Skeletal muscle satellite cell (primary cell): ENCODE measurements around the gene PRKN.

Experiments
- H3K27me3 ChIP-seq: 2 replicates; pipeline ENCODE4 v1.7.0; 2013; ENCODE audit warnings: low read length; ENCODE audit not compliant: control insufficient read depth, insufficient read depth
- H3K36me3 ChIP-seq: 2 replicates; pipeline ENCODE4 v1.7.0; 2013; ENCODE audit warnings: mild to moderate bottlenecking, control low read depth, low read length; ENCODE audit not compliant: insufficient read depth
- H3K4me1 ChIP-seq: 2 replicates; pipeline ENCODE4 v1.7.0; 2013; ENCODE audit warnings: low read length; ENCODE audit not compliant: control insufficient read depth, insufficient read depth
- H3K4me2 ChIP-seq: 2 replicates; pipeline ENCODE4 v1.7.0; 2013; ENCODE audit warnings: mild to moderate bottlenecking, low read length
- H3K4me3 ChIP-seq: 2 replicates; pipeline ENCODE4 v1.7.0; 2013; ENCODE audit warnings: low read length
- H3K9ac ChIP-seq: 2 replicates; pipeline ENCODE4 v1.7.0; 2013; ENCODE audit warnings: mild to moderate bottlenecking, low read depth, low read length, moderate library complexity
- H3K9me3 ChIP-seq: replicated peaks from 2 replicates; pipeline ENCODE4 v1.7.0; 2013; ENCODE audit warnings: mild to moderate bottlenecking, control low read depth, low read length

PRKN gene

GRCh38 chr6:161405418-161405817 is 1322.1 kb downstream of the PRKN start:
- Histone ChIP-seq H3K9ac (peak overlapping the region; percentile 52), H3K4me3 (no peak overlapping the region), H3K4me1 (peaks cover 47% of the 10 kb centered on the region), H3K27me3 (no peaks in the 10 kb centered on the region), H3K4me2 (no peak overlapping the region), H3K36me3 (no peaks in the 10 kb centered on the region), H3K9me3 (peaks cover 4% of the 10 kb centered on the region)

GRCh38 chr6:161403717-161404116 is 1323.8 kb downstream of the PRKN start:
- H3K9me3 ChIP-seq: peaks cover 4% of the 10 kb centered on the region
- H3K9ac ChIP-seq: no peak overlapping the region
- H3K4me3 ChIP-seq: no peak overlapping the region
- H3K36me3 ChIP-seq: no peaks in the 10 kb centered on the region
- H3K4me2 ChIP-seq: no peak overlapping the region
- H3K4me1 ChIP-seq: peaks cover 41% of the 10 kb centered on the region
- no peaks in the 10 kb centered on the region for H3K27me3 ChIP-seq

GRCh38 chr6:161401587-161402309 is 1325.8 kb downstream of the PRKN start:
- H3K9me3 ChIP-seq: peaks cover 4% of the 10 kb centered on the region
- peaks cover 22% of the 10 kb centered on the region for H3K4me1 ChIP-seq
- H3K4me3 ChIP-seq: no peak overlapping the region
- H3K9ac ChIP-seq: no peak overlapping the region
- H3K27me3 ChIP-seq: no peaks in the 10 kb centered on the region
- no peaks in the 10 kb centered on the region for H3K36me3 ChIP-seq
- H3K4me2 ChIP-seq: no peak overlapping the region

GRCh38 chr6:161400671-161401070 is 1326.9 kb downstream of the PRKN start:
- H3K4me1 ChIP-seq: peaks cover 14% of the 10 kb centered on the region
- H3K4me3 ChIP-seq: no peak overlapping the region
- peak overlapping the region; percentile 16 for H3K9ac ChIP-seq
- no peaks in the 10 kb centered on the region for H3K36me3 ChIP-seq
- peak overlapping the region; percentile 51 for H3K4me2 ChIP-seq
- H3K27me3 ChIP-seq: no peaks in the 10 kb centered on the region
- H3K9me3 ChIP-seq: peaks cover 4% of the 10 kb centered on the region

GRCh38 chr6:161396539-161396938 is 1331.0 kb downstream of the PRKN start:
- Histone ChIP-seq H3K4me1 (peaks cover 14% of the 10 kb centered on the region), H3K27me3 (no peaks in the 10 kb centered on the region), H3K4me3 (no peak overlapping the region), H3K36me3 (no peaks in the 10 kb centered on the region), H3K9me3 (no peaks in the 10 kb centered on the region), H3K4me2 (no peak overlapping the region), H3K9ac (no peak overlapping the region)

GRCh38 chr6:161395716-161396231 is 1331.8 kb downstream of the PRKN start:
- no peak overlapping the region for H3K4me3 ChIP-seq
- H3K27me3 ChIP-seq: no peaks in the 10 kb centered on the region
- H3K4me1 ChIP-seq: peaks cover 10% of the 10 kb centered on the region
- no peak overlapping the region for H3K9ac ChIP-seq
- H3K36me3 ChIP-seq: no peaks in the 10 kb centered on the region
- no peak overlapping the region for H3K4me2 ChIP-seq
- no peaks in the 10 kb centered on the region for H3K9me3 ChIP-seq

GRCh38 chr6:161394437-161394836 is 1333.1 kb downstream of the PRKN start:
- H3K4me2 ChIP-seq: peak overlapping the region; percentile 78
- H3K27me3 ChIP-seq: no peaks in the 10 kb centered on the region
- H3K9ac ChIP-seq: peak overlapping the region; percentile 45
- no peaks in the 10 kb centered on the region for H3K9me3 ChIP-seq
- H3K4me3 ChIP-seq: peak overlapping the region; percentile 56
- H3K36me3 ChIP-seq: no peaks in the 10 kb centered on the region
- peaks cover 5% of the 10 kb centered on the region for H3K4me1 ChIP-seq

DNA sequence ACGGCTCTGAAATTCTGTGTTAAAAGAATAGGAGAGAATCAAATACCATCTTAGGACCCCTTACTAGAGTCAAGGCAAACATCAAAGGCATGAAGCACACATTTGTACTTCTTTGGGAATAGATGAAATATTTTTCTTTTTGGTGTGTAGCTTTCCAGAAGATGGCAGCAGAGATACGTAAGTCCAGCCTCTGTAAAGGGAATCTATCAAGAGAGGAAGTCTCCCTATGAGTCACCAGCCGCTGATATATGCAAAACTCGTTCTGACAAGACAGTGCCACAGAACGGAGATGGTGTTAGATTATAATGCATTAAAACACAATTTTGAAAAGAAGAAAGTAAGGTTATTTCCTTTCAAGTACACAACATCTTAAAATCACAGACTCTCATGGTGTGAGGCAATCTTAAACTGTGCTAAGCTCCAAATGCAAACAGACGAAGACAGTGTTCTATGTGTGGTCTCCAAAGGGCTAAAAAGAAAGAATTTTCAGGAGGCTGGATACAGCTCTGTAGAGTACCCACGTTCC is 1333.7 kb downstream of the PRKN start:
- Histone ChIP-seq H3K27me3 (no peaks in the 10 kb centered on the region), H3K4me1 (peaks cover 5% of the 10 kb centered on the region), H3K9me3 (no peaks in the 10 kb centered on the region), H3K36me3 (no peaks in the 10 kb centered on the region), H3K4me3 (peak overlapping the region; percentile 56), H3K4me2 (peak overlapping the region; percentile 78), H3K9ac (peak overlapping the region; percentile 45)

DNA sequence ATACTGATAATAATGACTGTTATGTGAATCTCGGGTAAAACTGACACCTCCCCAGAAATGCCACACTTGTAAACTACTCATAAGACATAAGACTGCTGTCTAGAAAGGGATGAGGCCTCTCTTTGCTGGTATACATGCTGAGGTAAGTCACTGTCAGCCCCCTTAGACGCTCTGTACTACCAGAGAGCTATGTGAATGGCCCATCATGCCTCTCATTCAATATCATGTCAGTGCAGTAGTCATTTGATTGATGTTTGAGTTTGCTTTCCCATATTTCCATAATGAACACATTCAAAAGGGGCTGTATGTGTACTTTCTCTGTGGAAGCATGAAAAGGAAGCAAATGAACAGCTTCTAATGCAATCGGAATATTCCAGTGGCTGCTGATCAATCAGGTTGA is 1334.3 kb downstream of the PRKN start:
- no peaks in the 10 kb centered on the region for H3K9me3 ChIP-seq
- H3K36me3 ChIP-seq: no peaks in the 10 kb centered on the region
- H3K9ac ChIP-seq: no peak overlapping the region
- H3K27me3 ChIP-seq: no peaks in the 10 kb centered on the region
- no peak overlapping the region for H3K4me2 ChIP-seq
- H3K4me3 ChIP-seq: no peak overlapping the region
- H3K4me1 ChIP-seq: peaks cover 5% of the 10 kb centered on the region

DNA sequence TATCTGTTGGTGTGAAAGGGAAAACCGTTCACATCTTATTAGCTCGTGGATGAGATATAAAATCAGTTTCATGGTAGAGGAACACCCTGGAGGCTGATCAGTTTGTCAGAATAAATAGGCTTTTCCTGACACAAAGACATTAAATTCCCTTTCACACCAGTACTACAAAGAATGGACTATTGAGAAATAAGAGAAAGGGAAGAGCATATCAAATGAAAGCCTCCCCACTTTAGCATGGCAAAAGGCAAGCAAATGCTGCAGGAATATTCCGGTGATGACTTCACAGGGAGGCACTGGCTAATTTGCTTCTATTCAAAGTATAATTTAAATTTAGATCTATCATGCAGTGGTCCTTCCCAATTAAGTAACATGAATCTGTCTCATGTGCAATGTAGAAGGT is 1337.8 kb downstream of the PRKN start:
- Histone ChIP-seq H3K9me3 (no peaks in the 10 kb centered on the region), H3K4me3 (no peak overlapping the region), H3K4me1 (peaks cover 5% of the 10 kb centered on the region), H3K27me3 (no peaks in the 10 kb centered on the region), H3K4me2 (no peak overlapping the region), H3K9ac (no peak overlapping the region), H3K36me3 (no peaks in the 10 kb centered on the region)

DNA sequence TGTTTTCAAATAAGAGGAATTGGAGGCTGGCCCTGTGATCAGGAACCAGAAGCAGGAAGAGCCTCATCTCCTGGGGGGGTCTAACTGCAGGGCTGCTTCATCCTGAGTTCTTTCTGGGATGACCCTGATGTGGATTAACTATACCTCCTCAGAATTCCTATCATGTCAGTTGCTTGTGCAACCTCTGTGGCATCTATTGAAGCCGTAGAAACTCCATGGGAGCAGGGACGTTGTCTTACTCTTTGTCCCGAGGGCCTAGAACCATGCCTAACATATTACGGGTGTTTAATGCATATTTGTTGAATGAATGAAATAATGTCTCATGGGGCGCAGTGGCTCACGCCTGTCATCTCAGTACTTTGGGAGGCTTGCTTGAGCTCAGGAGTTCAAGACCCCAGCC is 1343.6 kb downstream of the PRKN start:
- Histone ChIP-seq H3K4me1 (no peaks in the 10 kb centered on the region), H3K4me3 (no peak overlapping the region), H3K36me3 (no peaks in the 10 kb centered on the region), H3K9me3 (no peaks in the 10 kb centered on the region), H3K4me2 (no peak overlapping the region), H3K27me3 (no peaks in the 10 kb centered on the region), H3K9ac (no peak overlapping the region)
